Measurements from ENCODE around the gene SHISA5. TPM values are rescaled to one million over a fixed set of nuclear protein-coding genes. Genes with fewer than 3 reads are reported as not detected.
"Not testable (repeated sequence)": the region's sequence is repeated elsewhere in the genome, so short reads cannot be mapped to it uniquely, and the experiment has no call there.

The SHISA5 gene
- total RNA-seq, 1 donor from 2014 or later: 283 TPM

DNA sequence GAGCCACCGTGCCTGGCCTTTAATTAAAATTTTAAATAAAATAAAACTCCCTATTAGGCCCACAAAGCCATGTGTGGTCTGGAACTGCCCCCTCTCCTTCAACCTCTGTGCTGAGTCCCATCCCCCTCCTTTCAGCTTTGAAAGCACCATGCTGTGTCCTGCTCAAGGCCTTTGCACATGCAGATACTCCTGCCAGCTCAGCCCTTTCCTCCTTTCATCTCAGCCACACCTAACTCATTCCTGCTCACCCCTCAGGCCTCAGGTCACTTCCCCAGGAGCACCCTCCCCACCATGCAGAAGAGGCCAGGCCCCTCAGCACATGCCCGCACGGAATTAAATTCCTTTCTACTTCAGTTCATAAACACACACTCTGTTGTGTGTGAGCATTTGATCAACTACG lies 29.4 kb downstream of the SHISA5 start:
- H3K27me3 Mint-ChIP-seq (ENCODE audit: unreplicated experiment): peaks cover 13% of the 10 kb centered on the region

GRCh38 chr3:48474031-48474430 lies 29.9 kb downstream of the SHISA5 start:
- not testable (repeated sequence) for H3K9me3 Mint-ChIP-seq (ENCODE audit: unreplicated experiment); H3K27ac Mint-ChIP-seq (ENCODE audit: unreplicated experiment); DNase-seq (ENCODE audit: low spot score)
- Mint-ChIP-seq H3K27me3 (ENCODE audit: unreplicated experiment) (peaks cover 13% of the 10 kb centered on the region), H3K36me3 (ENCODE audit: low read depth, unreplicated experiment) (peaks cover 31% of the 10 kb centered on the region), H3K4me3 (ENCODE audit: unreplicated experiment) (peak overlapping the region; percentile 99), H3K4me1 (ENCODE audit: unreplicated experiment) (peaks cover 13% of the 10 kb centered on the region)

More for the DNA sequence above, 29.4 kb downstream of the SHISA5 start:
- no peak overlapping the region for H3K4me3 Mint-ChIP-seq (ENCODE audit: unreplicated experiment)
- no peaks in the 10 kb centered on the region for H3K9me3 Mint-ChIP-seq (ENCODE audit: unreplicated experiment)
- no peak for DNase-seq (ENCODE audit: low spot score)
- H3K4me1 Mint-ChIP-seq (ENCODE audit: unreplicated experiment): peaks cover 11% of the 10 kb centered on the region
- no peak for TF ChIP-seq CTCF (IDR thresholded peaks at IDR 0.05; ENCODE audit: unreplicated experiment)
- no peak overlapping the region for H3K27ac Mint-ChIP-seq (ENCODE audit: unreplicated experiment)
- H3K36me3 Mint-ChIP-seq (ENCODE audit: low read depth, unreplicated experiment): peaks cover 28% of the 10 kb centered on the region

DNA sequence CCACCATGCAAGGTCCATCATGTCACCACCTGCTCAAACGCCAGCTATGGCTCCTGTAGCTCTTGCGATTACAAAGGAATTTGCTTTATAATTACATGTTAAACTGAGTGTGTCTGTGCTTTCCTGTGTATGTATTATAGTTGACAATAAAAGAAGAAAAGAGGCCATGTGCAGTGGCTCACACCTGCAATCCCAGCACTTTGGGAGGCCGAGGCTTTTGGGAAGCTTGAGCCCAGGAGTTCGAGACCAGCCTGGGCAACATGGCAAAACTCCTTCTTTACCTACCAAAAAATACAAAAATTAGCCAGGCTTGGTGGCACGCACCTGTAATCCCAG lies 30.4 kb downstream of the SHISA5 start:
- H3K4me1 Mint-ChIP-seq (ENCODE audit: unreplicated experiment): peaks cover 13% of the 10 kb centered on the region
- no peak for DNase-seq (ENCODE audit: low spot score)

DNA sequence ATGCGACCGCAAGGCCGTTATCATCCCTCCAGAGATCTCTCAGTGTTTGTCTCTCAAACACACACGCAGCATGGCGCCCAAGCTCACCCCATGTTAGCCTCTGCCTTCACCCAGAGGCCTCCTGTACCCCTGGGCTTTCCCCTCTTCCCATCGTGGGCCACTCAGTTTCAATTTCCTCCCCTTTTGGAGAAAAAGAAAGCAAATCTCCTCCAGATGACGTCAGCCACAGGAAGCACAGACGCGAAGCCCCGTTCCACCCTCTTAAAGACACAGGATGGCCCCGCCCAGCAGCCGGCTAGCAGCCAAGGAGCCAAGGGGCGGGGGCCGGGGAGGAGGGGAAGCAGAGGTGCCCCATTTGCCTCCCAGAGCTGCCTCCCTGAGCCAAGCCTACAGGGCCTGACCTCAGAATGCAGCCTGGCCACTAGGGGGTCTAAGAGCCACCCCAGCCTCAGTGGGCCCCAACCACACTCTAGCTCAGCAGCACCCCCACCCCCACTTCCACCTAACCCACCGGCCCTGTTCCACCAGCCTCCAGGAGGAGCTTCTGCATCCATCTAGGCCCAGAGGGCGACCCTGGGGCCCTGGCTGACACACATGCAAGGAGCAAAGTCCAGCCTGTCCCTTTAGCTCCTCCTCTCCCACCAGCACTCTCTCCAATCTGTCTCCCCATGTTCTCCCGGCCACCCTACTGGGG lies 30.9 kb downstream of the SHISA5 start:
- peak; percentile 46 for TF ChIP-seq CTCF (IDR thresholded peaks at IDR 0.05; ENCODE audit: unreplicated experiment)
- Mint-ChIP-seq H3K4me3 (ENCODE audit: unreplicated experiment) (peak overlapping the region; percentile 99), H3K27ac (ENCODE audit: unreplicated experiment) (peak overlapping the region; percentile 100), H3K9me3 (ENCODE audit: unreplicated experiment) (no peaks in the 10 kb centered on the region), H3K4me1 (ENCODE audit: unreplicated experiment) (peaks cover 14% of the 10 kb centered on the region), H3K27me3 (ENCODE audit: unreplicated experiment) (peaks cover 12% of the 10 kb centered on the region), H3K36me3 (ENCODE audit: low read depth, unreplicated experiment) (peaks cover 36% of the 10 kb centered on the region)
- peak; percentile 92 for DNase-seq (ENCODE audit: low spot score)

More for the DNA sequence above, 30.4 kb downstream of the SHISA5 start:
- Mint-ChIP-seq H3K27me3 (ENCODE audit: unreplicated experiment) (peaks cover 12% of the 10 kb centered on the region), H3K36me3 (ENCODE audit: low read depth, unreplicated experiment) (peaks cover 34% of the 10 kb centered on the region), H3K9me3 (ENCODE audit: unreplicated experiment) (no peaks in the 10 kb centered on the region), H3K27ac (ENCODE audit: unreplicated experiment) (peak overlapping the region; percentile 100), H3K4me3 (ENCODE audit: unreplicated experiment) (peak overlapping the region; percentile 99)
- no peak for TF ChIP-seq CTCF (IDR thresholded peaks at IDR 0.05; ENCODE audit: unreplicated experiment)

DNA sequence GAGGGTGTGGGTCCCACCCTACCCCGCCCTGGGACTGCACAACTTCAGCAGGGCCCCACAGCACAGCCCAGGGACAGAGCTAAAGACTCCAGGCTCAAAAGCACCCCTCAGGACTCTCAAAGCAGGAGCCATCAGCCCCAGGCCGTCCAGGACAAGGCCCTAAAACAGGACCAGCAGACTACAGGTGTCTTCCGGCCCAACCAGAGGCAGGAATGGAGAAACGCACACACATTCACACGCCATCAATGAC lies 31.4 kb downstream of the SHISA5 start:
- H3K36me3 Mint-ChIP-seq (ENCODE audit: low read depth, unreplicated experiment): peaks cover 38% of the 10 kb centered on the region
- peaks cover 19% of the 10 kb centered on the region for H3K4me1 Mint-ChIP-seq (ENCODE audit: unreplicated experiment)
- DNase-seq (ENCODE audit: low spot score): no peak
- H3K27ac Mint-ChIP-seq (ENCODE audit: unreplicated experiment): peak overlapping the region; percentile 100
- peak overlapping the region; percentile 99 for H3K4me3 Mint-ChIP-seq (ENCODE audit: unreplicated experiment)
- no peak for TF ChIP-seq CTCF (IDR thresholded peaks at IDR 0.05; ENCODE audit: unreplicated experiment)
- peaks cover 12% of the 10 kb centered on the region for H3K27me3 Mint-ChIP-seq (ENCODE audit: unreplicated experiment)
- H3K9me3 Mint-ChIP-seq (ENCODE audit: unreplicated experiment): no peaks in the 10 kb centered on the region

Data from endothelial cell (in vitro differentiated cells).